Measurements from ENCODE around the gene XDH.

Gene XDH

DNA sequence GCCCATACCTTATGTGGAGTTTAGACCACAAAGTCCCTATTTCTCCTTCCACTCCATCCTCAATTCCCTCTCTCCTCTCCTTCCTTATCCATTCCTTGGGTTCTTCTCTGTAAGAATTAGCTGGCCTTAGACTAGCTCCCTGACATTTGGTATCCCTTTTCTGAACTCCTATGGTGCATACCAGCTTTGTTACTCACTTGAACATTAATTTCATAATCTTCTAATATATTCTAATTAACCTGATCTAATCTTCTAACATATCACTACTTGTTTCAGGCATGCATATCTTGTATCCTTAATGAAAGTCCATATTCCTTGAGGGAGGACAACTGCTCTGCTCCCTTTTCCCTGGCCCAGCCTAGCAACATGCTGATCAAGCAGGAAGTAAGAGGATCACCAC is 114.2 kb downstream of the XDH start:
- in situ Hi-C loops (cut with HindIII; ENCODE audit: low sequenced_read_pairs): no loop called here
- DNase-seq (ENCODE audit: low read depth): no peak
- H3K4me3 ChIP-seq (ENCODE audit: low read depth, low read length): no peak overlapping the region
- no peak for TF ChIP-seq CTCF (IDR thresholded peaks at IDR 0.05; ENCODE audit: low read depth, low read length, missing control alignments)

DNA sequence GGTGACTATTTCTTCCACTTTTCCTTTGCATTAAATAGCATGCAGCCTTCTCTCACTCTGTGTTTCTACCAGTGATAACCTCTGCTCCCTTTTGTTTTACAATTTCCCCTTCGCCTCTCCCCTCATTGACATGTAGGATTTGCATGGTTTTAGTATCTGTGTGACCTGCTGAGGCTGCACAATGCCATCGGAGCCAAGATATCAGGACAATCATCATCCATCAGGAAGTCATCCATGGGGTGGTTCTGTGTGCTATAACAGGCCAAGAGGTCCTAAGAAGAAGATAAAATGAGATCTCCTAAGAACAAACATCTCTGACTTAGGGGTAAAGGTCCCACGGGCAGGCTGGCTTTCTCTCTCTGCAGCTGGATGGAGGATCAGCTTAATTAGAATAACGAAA is 115.0 kb downstream of the XDH start:
- in situ Hi-C loops (cut with HindIII; ENCODE audit: low sequenced_read_pairs): no loop called here
- no peak for TF ChIP-seq CTCF (IDR thresholded peaks at IDR 0.05; ENCODE audit: low read depth, low read length, missing control alignments)
- DNase-seq (ENCODE audit: low read depth): no peak
- H3K4me3 ChIP-seq (ENCODE audit: low read depth, low read length): no peak overlapping the region

GRCh38 chr2:31297751-31298150 is 116.8 kb downstream of the XDH start:
- in situ Hi-C loops (cut with HindIII; ENCODE audit: low sequenced_read_pairs): no loop called here
- DNase-seq (ENCODE audit: low read depth): no peak
- no peak for TF ChIP-seq CTCF (IDR thresholded peaks at IDR 0.05; ENCODE audit: low read depth, low read length, missing control alignments)
- no peak overlapping the region for H3K4me3 ChIP-seq (ENCODE audit: low read depth, low read length)

DNA sequence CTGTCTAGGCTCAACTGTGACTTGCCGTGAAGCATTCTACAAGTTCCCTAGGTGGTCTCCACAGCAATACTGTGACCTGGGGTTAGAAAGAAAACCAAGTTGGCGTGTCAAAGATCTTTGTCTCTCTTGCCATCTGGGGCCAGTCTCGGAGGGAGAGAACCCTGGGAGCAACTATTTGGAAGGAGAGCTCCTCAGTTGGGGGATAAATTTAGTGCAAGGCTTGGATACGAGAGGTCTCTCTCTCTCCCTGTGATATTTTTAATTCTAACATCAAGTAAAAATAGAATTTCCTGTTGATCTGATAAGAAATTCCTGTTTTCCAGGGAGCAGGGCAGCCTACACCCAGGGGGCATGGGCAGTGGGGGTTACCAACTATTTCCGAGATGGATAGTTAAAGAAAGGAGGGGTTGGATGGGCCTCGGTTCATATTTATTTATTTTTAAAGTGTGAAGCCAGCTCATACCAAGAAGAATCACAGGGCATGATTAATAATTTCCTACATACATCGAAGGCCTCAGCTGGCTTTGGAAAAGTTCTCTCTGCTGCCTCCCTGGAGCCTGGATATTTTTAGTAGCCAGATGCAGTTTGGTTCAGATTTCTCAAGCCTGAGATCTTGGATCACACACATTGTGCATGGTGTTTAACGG is 117.8 kb downstream of the XDH start:
- DNase-seq (ENCODE audit: low read depth): no peak
- in situ Hi-C loops (cut with HindIII; ENCODE audit: low sequenced_read_pairs): no loop called here
- no peak overlapping the region for H3K4me3 ChIP-seq (ENCODE audit: low read depth, low read length)
- no peak for TF ChIP-seq CTCF (IDR thresholded peaks at IDR 0.05; ENCODE audit: low read depth, low read length, missing control alignments)

DNA sequence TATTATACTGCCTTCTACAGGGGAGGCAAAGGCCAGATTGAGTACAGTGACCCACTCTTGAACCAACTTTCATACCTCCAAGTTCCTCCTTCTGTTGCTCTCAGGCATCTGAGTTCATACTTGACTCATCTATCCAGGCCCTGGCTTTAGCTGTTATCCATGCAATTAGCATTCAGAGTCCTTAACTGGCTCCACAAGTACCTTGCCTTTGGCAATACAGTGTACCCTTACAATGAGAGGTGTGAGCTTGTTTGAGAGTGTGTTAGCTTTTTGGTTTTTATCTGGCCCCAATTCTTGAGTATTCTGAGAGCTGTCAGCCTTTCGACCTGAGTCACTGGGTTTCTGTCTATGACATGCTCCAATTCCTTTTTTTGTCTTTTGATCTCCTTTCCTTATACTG is 120.3 kb downstream of the XDH start:
- DNase-seq (ENCODE audit: low read depth): no peak
- TF ChIP-seq CTCF (IDR thresholded peaks at IDR 0.05; ENCODE audit: low read depth, low read length, missing control alignments): no peak
- in situ Hi-C loops (cut with HindIII; ENCODE audit: low sequenced_read_pairs): no loop called here
- H3K4me3 ChIP-seq (ENCODE audit: low read depth, low read length): no peak overlapping the region

GRCh38 chr2:31287654-31288053 is 126.9 kb downstream of the XDH start:
- DNase-seq (ENCODE audit: low read depth): no peak
- TF ChIP-seq CTCF (IDR thresholded peaks at IDR 0.05; ENCODE audit: low read depth, low read length, missing control alignments): no peak
- no peak overlapping the region for H3K4me3 ChIP-seq (ENCODE audit: low read depth, low read length)
- in situ Hi-C loops (cut with HindIII; ENCODE audit: low sequenced_read_pairs): no loop called here

All from astrocyte of the cerebellum (primary cell).